K562 (cell line): ENCODE data around the gene FOXN3. TPM values are rescaled to one million over a fixed set of nuclear protein-coding genes. Genes with fewer than 3 reads are reported as not detected.

Source experiments
- ATAC-seq: fragments of 200-7000 bp; cut with Tn5 transposase; 3 replicates; pipeline ENCODE4 v1.9.1; 2020; ENCODE audit warnings: moderate library complexity
- BruUV-seq: library from RNA; stranded (reverse); fragments of 400-500 nt; replicated peaks from 2 replicates; lab custom pipeline; 2021; lab: Mats Ljungman, UMichigan
- CTCF ChIA-PET: fragments of 300-600 bp; formaldehyde crosslinking; extraction: SDS; loops from one replicate; lab custom pipeline; 2021; ENCODE audit warnings: low intra/inter-chr PET ratio; lab: Yijun Ruan, JAX
- POLR2A ChIA-PET: fragments of 300-600, 350-650 bp; sonication (Branson Sonifier 250); formaldehyde crosslinking; extraction: SDS; loops from one replicate; lab custom pipeline; 2021; ENCODE audit warnings: antibody characterized with exemption, inconsistent platforms; lab: Yijun Ruan, JAX
- DNase-seq, 4 experiments: peaks; one replicate each; pipeline versions ENCODE4 v3.0.0 to v3.0.0-alpha.2; 2011 to 2018; ENCODE audit warnings: low spot score in 3 of 4, mixed read lengths in 3 of 4; ENCODE audit errors: extremely low read depth in 1 of 4
- FAIRE-seq: peaks from 2 replicates; lab custom pipeline; 2011; peaks lifted over from hg19 to GRCh38; lab: Jason Lieb, UNC
- H2AFZ ChIP-seq: 2 replicates; pipeline ENCODE4 v1.6.0; 2011; ENCODE audit warnings: low read depth, low read length, control low read depth, inconsistent platforms
- H3K27ac ChIP-seq: fragments of 200-600 bp; 3 replicates; pipeline ENCODE4 v1.8.0; 2011; ENCODE audit warnings: low read depth, mild to moderate bottlenecking, control low read depth, inconsistent platforms, low read length, moderate library complexity, mixed read lengths; ENCODE audit errors: extremely low read depth
- H3K27me3 ChIP-seq, 2 experiments: fragments of 300-600 bp in 1 of 2; 2 replicates in 1 of 2; 3 replicates in 1 of 2; pipeline versions ENCODE4 v1.6.0 to v1.8.0; 2011; ENCODE audit warnings: inconsistent platforms in 2 of 2, low read length in 2 of 2, mild to moderate bottlenecking in 1 of 2, mixed read lengths in 1 of 2, moderate library complexity in 1 of 2; ENCODE audit not compliant: control insufficient read depth in 2 of 2, insufficient read depth in 2 of 2
- H3K36me3 ChIP-seq: fragments of 300-600 bp; 3 replicates; pipeline ENCODE4 v1.8.0; 2011; ENCODE audit warnings: mild to moderate bottlenecking, low read length, inconsistent platforms; ENCODE audit not compliant: control insufficient read depth, insufficient read depth
- H3K4me1 ChIP-seq, 2 experiments: fragments of 200-600 bp in 1 of 2; replicated peaks in 1 of 2; 2 replicates in 1 of 2; 3 replicates in 1 of 2; pipeline versions ENCODE4 v1.5.1 to v1.8.0; 2011; ENCODE audit warnings: inconsistent platforms in 2 of 2, low read length in 2 of 2, mild to moderate bottlenecking in 1 of 2, mixed read lengths in 1 of 2, moderate library complexity in 1 of 2; ENCODE audit not compliant: control insufficient read depth in 2 of 2, insufficient read depth in 2 of 2
- H3K4me2 ChIP-seq: 2 replicates; pipeline ENCODE4 v1.6.1; 2011; ENCODE audit warnings: low read length, control low read depth, inconsistent platforms, mixed read lengths; ENCODE audit not compliant: insufficient read depth
- H3K4me3 ChIP-seq: fragments of 200-600 bp; sonication (generic), shearing (Covaris generic); 2 replicates; pipeline ENCODE4 v1.5.1; 2016; ENCODE audit warnings: control low read depth, inconsistent platforms
- H3K79me2 ChIP-seq: fragments of 200-600 bp; 3 replicates; pipeline ENCODE4 v1.8.0; 2011; ENCODE audit warnings: low read length, inconsistent platforms; ENCODE audit not compliant: control insufficient read depth, insufficient read depth
- H3K9ac ChIP-seq, 2 experiments: 2 replicates each; pipeline versions ENCODE4 v1.6.0 to v1.6.1; 2011; ENCODE audit warnings: low read depth in 2 of 2, low read length in 2 of 2, control low read depth in 1 of 2, inconsistent platforms in 1 of 2, mild to moderate bottlenecking in 1 of 2, mixed read lengths in 1 of 2; ENCODE audit not compliant: insufficient read depth in 1 of 2
- H3K9me1 ChIP-seq: one replicate; pipeline ENCODE4 v1.6.0; 2011; ENCODE audit warnings: inconsistent platforms, mild to moderate bottlenecking, low read length, moderate library complexity; ENCODE audit not compliant: control insufficient read depth, insufficient read depth
- H3K9me3 ChIP-seq: replicated peaks from 2 replicates; pipeline ENCODE4 v1.5.1; 2011; ENCODE audit warnings: low read depth, low read length, inconsistent platforms; ENCODE audit not compliant: control insufficient read depth, insufficient read depth
- H4K20me1 ChIP-seq: replicated peaks from 2 replicates; pipeline ENCODE4 v1.6.1; 2011; ENCODE audit warnings: low read length, inconsistent platforms, mixed read lengths; ENCODE audit not compliant: control insufficient read depth, insufficient read depth
- ARID1B ChIP-seq: fragments of 450-650 bp; IDR thresholded peaks from 2 replicates; pipeline ENCODE4 v1.6.1; 2016; ENCODE audit warnings: antibody characterized with exemption, mild to moderate bottlenecking, inconsistent platforms
- ATF4 ChIP-seq: fragments of 450-650 bp; formaldehyde crosslinking; IDR thresholded peaks from 2 replicates; pipeline ENCODE4 v1.4.0; 2022; ENCODE audit warnings: mild to moderate bottlenecking, moderate library complexity
- BRCA1 ChIP-seq, 2 experiments: fragments of 450-650 bp in 1 of 2; sonication (generic) in 1 of 2; formaldehyde crosslinking in 1 of 2; IDR thresholded peaks; 2 replicates each; pipeline versions ENCODE4 v1.5.0 to v1.6.1; 2017 to 2020; ENCODE audit warnings: mild to moderate bottlenecking in 1 of 2, missing genetic modification reagents in 1 of 2
- CBFA2T3 ChIP-seq: fragments of 450-650 bp; IDR thresholded peaks from 2 replicates; pipeline ENCODE4 v1.6.1; 2017
- CHCHD3 ChIP-seq: fragments of 250-450 bp; sonication (Bioruptor Pico); IDR thresholded peaks from 2 replicates; pipeline ENCODE4 v2.1.2; 2022; ENCODE audit warnings: mild to moderate bottlenecking
- HNRNPUL1 ChIP-seq: fragments of 200-400 bp; formaldehyde crosslinking; IDR thresholded peaks from 2 replicates; pipeline ENCODE4 v1.6.1; 2017; ENCODE audit warnings: low read length
- ID3 ChIP-seq, 2 experiments: fragments of 250-450 bp in 1 of 2; fragments of 450-650 bp in 1 of 2; sonication (Bioruptor Pico) in 1 of 2; IDR thresholded peaks; 2 replicates each; pipeline versions ENCODE4 v1.6.1 to v1.8.0; 2016 to 2021; ENCODE audit warnings: mild to moderate bottlenecking in 2 of 2, moderate library complexity in 2 of 2, missing compliant biosample characterization in 1 of 2, missing genetic modification characterization in 1 of 2
- KLF10 ChIP-seq: fragments of 250-450 bp; sonication (Bioruptor Pico); IDR thresholded peaks from 2 replicates; pipeline ENCODE4 v1.6.1; 2021; ENCODE audit warnings: matching md5 sums
- MIER1 ChIP-seq: fragments of 450-650 bp; IDR thresholded peaks from 2 replicates; pipeline ENCODE4 v1.6.1; 2016; ENCODE audit warnings: antibody characterized with exemption, mild to moderate bottlenecking, low read depth
- PRPF4 ChIP-seq: fragments of 200-400 bp; formaldehyde crosslinking; IDR thresholded peaks from one replicate; pipeline ENCODE4 v1.6.1; 2017; ENCODE audit warnings: low read length, low read depth, mild to moderate bottlenecking; ENCODE audit not compliant: insufficient read depth, poor library complexity, severe bottlenecking
- SAFB2 ChIP-seq: fragments of 200-400 bp; formaldehyde crosslinking; IDR thresholded peaks from 2 replicates; pipeline ENCODE4 v1.6.1; 2018; ENCODE audit warnings: borderline replicate concordance, low read length, low read depth, moderate library complexity; ENCODE audit not compliant: severe bottlenecking
- U2AF1 ChIP-seq: fragments of 200-400 bp; formaldehyde crosslinking; optimal IDR thresholded peaks from 2 replicates; pipeline ENCODE3; 2017; ENCODE audit warnings: mild to moderate bottlenecking, low read depth, low read length, moderate library complexity
- ZFX ChIP-seq: sonication (generic); formaldehyde crosslinking; IDR thresholded peaks from 2 replicates; pipeline ENCODE4 v1.8.0; 2022; ENCODE audit warnings: mild to moderate bottlenecking, missing genetic modification reagents, moderate library complexity
- ZKSCAN3 ChIP-seq: fragments of 250-450 bp; sonication (Bioruptor Pico); IDR thresholded peaks from 2 replicates; pipeline ENCODE4 v1.4.0; 2020
- ZNF23 ChIP-seq: fragments of 250-450 bp; sonication (Bioruptor Pico); IDR thresholded peaks from 2 replicates; pipeline ENCODE4 v1.4.0; 2020; ENCODE audit warnings: mild to moderate bottlenecking
- WGBS: fragments of 100-300 bp; shearing (Covaris generic); methylation state at CpG from one replicate; pipeline ENCODE4 v1.1.6; 2016; ENCODE audit warnings: low coverage, mixed read lengths; ENCODE audit not compliant: insufficient coverage; ENCODE audit errors: missing lambda C conversion rate; 5-methylcytosine and 5-hydroxymethylcytosine counted together
- in situ Hi-C: fragments of 300-500 bp; cut with MboI; formaldehyde crosslinking; loops from 4 replicates; pipeline ENCODE4 v1.15.0; 2018; ENCODE audit warnings: inconsistent platforms, mixed read lengths
- intact Hi-C: fragments of 100-400 bp; cut with micrococcal nuclease; formaldehyde crosslinking; loops from 2 replicates; pipeline ENCODE4 v1.14.2; 2022
- polyA plus RNA-seq, 8 experiments: library from polyadenylated mRNA; depleted of rRNA in 4 of 8; stranded (reverse) in 5 of 8; unstranded in 3 of 8; fragments of >200 nt; fragmentation: Nextera tagmentation in 2 of 8; fragmentation: Illumina TruSeq in 1 of 8; extraction: Ambion mirVana in 2 of 8; extraction: Trizol in 1 of 8; gene quantifications; 2 replicates each; pipeline versions ENCODE4 v1.2.1 to v1.2.3, GENCODE V29; 2011 to 2014; ENCODE audit warnings: inconsistent platforms in 1 of 8, missing spikeins in 1 of 8
- total RNA-seq, 7 experiments: library from RNA; depleted of rRNA in 6 of 7; stranded (reverse); fragments of >200 nt in 6 of 7; fragmentation: Illumina TruSeq in 2 of 7; extraction: Trizol in 2 of 7; gene quantifications; 2 replicates each; pipeline versions ENCODE4 v1.2.1 to v1.2.3, GENCODE V29; 2011 to 2021; ENCODE audit warnings: low replicate concordance in 1 of 7

FOXN3 gene
- total and polyA plus RNA-seq, 9 of the 15 experiments (the other 6 are each of a cell fraction or from before 2014, with no cell fraction given), result 0.07 to 1.3 (median 0.40) TPM

DNA sequence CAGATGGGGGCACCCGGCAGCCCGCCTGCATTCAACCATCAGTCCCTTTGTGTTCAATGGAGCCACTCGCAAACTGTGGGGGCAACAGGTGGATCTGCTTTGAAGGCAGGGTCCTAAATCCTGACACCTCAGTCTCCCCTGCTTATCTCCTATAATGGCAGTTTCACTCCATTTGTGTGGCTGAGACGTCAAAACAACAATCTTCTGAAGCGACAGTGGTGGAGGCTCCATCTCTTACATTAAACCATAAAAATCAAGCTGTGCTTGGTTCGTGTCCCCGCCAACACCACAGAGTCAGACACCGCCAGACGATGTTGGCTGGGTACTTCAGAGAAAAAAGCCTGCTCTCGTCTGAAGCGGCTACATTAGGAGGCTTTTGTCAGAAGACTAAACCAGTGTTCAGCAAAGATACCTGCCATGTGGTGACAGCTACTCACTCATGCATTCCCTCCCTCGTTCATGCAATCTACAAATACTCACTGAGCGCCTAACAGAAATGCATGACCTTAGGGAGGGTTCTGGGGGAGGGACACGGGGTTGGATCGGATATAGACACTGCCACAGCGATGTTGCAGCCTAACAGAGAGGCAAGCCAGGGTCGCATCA lies 253.9 kb downstream of the FOXN3 start (continued):
- TF ChIP-seq ID3 (CRISPR knock-in tag; IDR thresholded peaks at IDR 0.05), result no peak
- TF ChIP-seq ID3 (tag; IDR thresholded peaks at IDR 0.05), result no peak
- TF ChIP-seq ARID1B, result peak; percentile 58
- no peak for TF ChIP-seq MIER1
- no peak for TF ChIP-seq ATF4 (CRISPR knock-in tag)
- TF ChIP-seq ZKSCAN3 (CRISPR knock-in tag), result no peak
- peak; percentile 56 for TF ChIP-seq CBFA2T3
- TF ChIP-seq PRPF4, result no peak

- H3K9me1 ChIP-seq, result no peaks in the 10 kb centered on the region
- FAIRE-seq (no peak), DNase-seq (no peak), ATAC-seq (no peak)
- intact Hi-C loops, result no loop called here
- no peak overlapping the region for H3K4me3 ChIP-seq
- CTCF ChIA-PET, result no interaction called here
- TF ChIP-seq KLF10, result no peak
- no peak for TF ChIP-seq ZNF23
- no peak for TF ChIP-seq U2AF1
- TF ChIP-seq SAFB2, result no peak
- TF ChIP-seq BRCA1 (IDR thresholded peaks at IDR 0.05), result no peak
- TF ChIP-seq BRCA1 (CRISPR knock-in tag; IDR thresholded peaks at IDR 0.05), result no peak
- TF ChIP-seq ZFX (CRISPR knock-in tag), result no peak
- TF ChIP-seq CHCHD3 (CRISPR knock-in tag), result no peak
- TF ChIP-seq HNRNPUL1, result no peak
- TF ChIP-seq, all 486 proteins: peak for 0
- in situ Hi-C loops, result no loop called here
- no peaks in the 10 kb centered on the region for H4K20me1 ChIP-seq
- BruUV-seq, result no TSS peak
- WGBS, result 90% methylated on average over 4 of the region's 22 CpGs
- no peak overlapping the region; the same call in 1 of the 2 replicates for H2AFZ ChIP-seq
- no peaks in the 10 kb centered on the region for H3K27me3 ChIP-seq
- no peaks in the 10 kb centered on the region for H3K36me3 ChIP-seq
- peaks cover 31 to 33% of the 10 kb centered on the region in 2 experiments for H3K4me1 ChIP-seq
- POLR2A ChIA-PET, result no interaction called here
- no peak overlapping the region for H3K9ac ChIP-seq
- no peaks in the 10 kb centered on the region for H3K79me2 ChIP-seq
- H3K27ac ChIP-seq, result no peak overlapping the region
- no peak overlapping the region for H3K4me2 ChIP-seq
- no peaks in the 10 kb centered on the region for H3K9me3 ChIP-seq
Observed at GRCh38 chr14:89162586-89162985, 254.4 kb downstream of the FOXN3 start.
